HCT116 (cell line): ENCODE data around the gene ADGRV1. TPM values are rescaled to one million over a fixed set of nuclear protein-coding genes. Genes with fewer than 3 reads are reported as not detected.

Source experiments
- ATAC-seq: fragments of 200-7000 bp; cut with Tn5 transposase; 2 replicates; pipeline ENCODE4 v1.9.1; 2020; ENCODE audit warnings: mild to moderate bottlenecking, moderate library complexity
- BruUV-seq: library from RNA; stranded (reverse); fragments of 400-500 nt; replicated peaks from 2 replicates; lab custom pipeline; 2021; lab: Mats Ljungman, UMichigan
- CTCF ChIA-PET: fragments of 300-600 bp; sonication (Branson Sonifier 250); formaldehyde crosslinking; loops from one replicate; lab custom pipeline; 2021; ENCODE audit warnings: antibody characterized with exemption; lab: Charles Lee
- POLR2A ChIA-PET: fragments of 300-600, 350-600 bp; sonication (Branson Sonifier 250); formaldehyde crosslinking; loops from one replicate; lab custom pipeline; 2021; ENCODE audit warnings: antibody characterized with exemption; lab: Charles Lee
- RAD21 ChIA-PET, 2 experiments: fragments of 300-600 bp; sonication (Branson Sonifier 250); formaldehyde crosslinking; loops; one replicate each; lab custom pipeline; 2023; ENCODE audit warnings: low total read pairs in 2 of 2; ENCODE audit not compliant: uncharacterized antibody in 2 of 2, unreplicated experiment in 2 of 2, low non-redundant PET in 1 of 2; lab: Charles Lee
- DNase-seq: peaks from one replicate; pipeline ENCODE4 v3.0.0-alpha.2; 2010; ENCODE audit warnings: low read depth, low spot score
- H2AFZ ChIP-seq: fragments of 200-600 bp; shearing (Covaris generic), sonication (generic); 2 replicates; pipeline ENCODE4 v1.6.1; 2017; ENCODE audit warnings: low read depth, mixed run types, mixed read lengths, antibody characterized with exemption, low read length; ENCODE audit not compliant: poor library complexity, severe bottlenecking
- H3K27ac ChIP-seq: 2 replicates; pipeline ENCODE4 v1.5.1; 2012; ENCODE audit warnings: low read depth, low read length
- H3K27me3 ChIP-seq: fragments of 200-600 bp; sonication (generic); 2 replicates; pipeline ENCODE4 v1.6.1; 2016; ENCODE audit warnings: mixed run types, low read length, mixed read lengths; ENCODE audit not compliant: insufficient read depth
- H3K36me3 ChIP-seq, 2 experiments: fragments of 200-500 bp in 1 of 2; fragments of 200-600 bp in 1 of 2; sonication (Bioruptor generic) in 1 of 2; sonication (generic) in 1 of 2; 2 replicates each; pipeline versions ENCODE4 v1.5.1 to v1.6.1; 2014 to 2016; ENCODE audit warnings: low read length in 2 of 2, inconsistent platforms in 1 of 2, mixed read lengths in 1 of 2, mixed run types in 1 of 2; ENCODE audit not compliant: insufficient read depth in 2 of 2, control insufficient read depth in 1 of 2
- H3K4me1 ChIP-seq, 2 experiments: fragments of 200-600 bp in 1 of 2; sonication (generic) in 1 of 2; 2 replicates each; pipeline versions ENCODE4 v1.5.1 to v1.6.1; 2012 to 2017; ENCODE audit warnings: low read length in 2 of 2, inconsistent platforms in 1 of 2, mild to moderate bottlenecking in 1 of 2, mixed read lengths in 1 of 2, mixed run types in 1 of 2, moderate library complexity in 1 of 2; ENCODE audit not compliant: insufficient read depth in 2 of 2, control insufficient read depth in 1 of 2
- H3K4me2 ChIP-seq: fragments of 200-600 bp; sonication (generic); 2 replicates; pipeline ENCODE4 v1.6.1; 2017; ENCODE audit warnings: mixed run types, low read length, mixed read lengths
- H3K4me3 ChIP-seq, 2 experiments: fragments of 200-600 bp in 1 of 2; sonication (generic) in 1 of 2; replicated peaks in 1 of 2; 2 replicates each; pipeline ENCODE4 v1.5.1; 2011 to 2016; ENCODE audit warnings: low read length in 2 of 2, control low read depth in 1 of 2, low read depth in 1 of 2, mild to moderate bottlenecking in 1 of 2, mixed read lengths in 1 of 2, mixed run types in 1 of 2
- H3K79me2 ChIP-seq: fragments of 200-600 bp; sonication (generic); 2 replicates; pipeline ENCODE4 v1.6.1; 2017; ENCODE audit warnings: mild to moderate bottlenecking, mixed run types, low read length, moderate library complexity, mixed read lengths; ENCODE audit not compliant: insufficient read depth
- H3K9ac ChIP-seq: fragments of 200-600 bp; sonication (generic); 2 replicates; pipeline ENCODE4 v1.6.1; 2016; ENCODE audit warnings: low read length, mixed read lengths
- H3K9me2 ChIP-seq: fragments of 200-600 bp; sonication (generic), shearing (Covaris generic); 2 replicates; pipeline ENCODE4 v1.6.1; 2017; ENCODE audit warnings: mixed run types, mild to moderate bottlenecking, moderate library complexity; ENCODE audit not compliant: insufficient read depth
- H3K9me3 ChIP-seq, 2 experiments: fragments of 200-500 bp in 1 of 2; fragments of 200-600 bp in 1 of 2; sonication (Bioruptor generic) in 1 of 2; sonication (generic) in 1 of 2; 2 replicates each; pipeline ENCODE4 v1.6.1; 2014 to 2017; ENCODE audit warnings: low read length in 2 of 2, mixed read lengths in 2 of 2, inconsistent platforms in 1 of 2, low read depth in 1 of 2, mild to moderate bottlenecking in 1 of 2, mixed run types in 1 of 2, moderate library complexity in 1 of 2; ENCODE audit not compliant: control insufficient read depth in 1 of 2, insufficient read depth in 1 of 2
- H4K20me1 ChIP-seq: fragments of 200-600 bp; sonication (generic), shearing (Covaris generic); 2 replicates; pipeline ENCODE4 v1.6.1; 2017; ENCODE audit warnings: mixed run types, mild to moderate bottlenecking, moderate library complexity; ENCODE audit not compliant: insufficient read depth
- FOSL1 ChIP-seq: IDR thresholded peaks from 2 replicates; pipeline ENCODE4 v1.6.1; 2012; ENCODE audit warnings: low read depth
- REST ChIP-seq: IDR thresholded peaks from 2 replicates; pipeline ENCODE4 v1.6.1; 2012; ENCODE audit warnings: low read depth
- YY1 ChIP-seq: IDR thresholded peaks from 2 replicates; pipeline ENCODE4 v1.6.1; 2011; ENCODE audit warnings: low read length, low read depth, moderate library complexity, mild to moderate bottlenecking; ENCODE audit not compliant: insufficient replicate concordance; ENCODE audit errors: extremely low read depth
- intact Hi-C: fragments of 100-400 bp; cut with micrococcal nuclease; formaldehyde crosslinking; loops from 2 replicates; pipeline ENCODE4 v1.10.0; 2022
- total RNA-seq: library from RNA; stranded (reverse); gene quantifications from one replicate; pipeline ENCODE4 v1.2.1, GENCODE V29; 2021; ENCODE audit not compliant: unreplicated experiment
- TF ChIP-seq, protein P1 (sequence below), 3 experiments: fragments of 200-600 bp in 1 of 3; sonication (generic) in 1 of 3; IDR thresholded peaks in 2 of 3; conservative IDR thresholded peaks in 1 of 3; 2 replicates each; pipeline ENCODE4 v1.5.1; 2012 to 2017; ENCODE audit warnings: low read depth in 2 of 3, low read length in 2 of 3, antibody characterized with exemption in 1 of 3, borderline replicate concordance in 1 of 3, control low read depth in 1 of 3, mild to moderate bottlenecking in 1 of 3, mixed read lengths in 1 of 3, mixed run types in 1 of 3, moderate library complexity in 1 of 3; ENCODE audit not compliant: insufficient read depth in 1 of 3

The ADGRV1 gene
- total RNA-seq, 1 experiment from 2014 or later = 6.0 TPM

DNA sequence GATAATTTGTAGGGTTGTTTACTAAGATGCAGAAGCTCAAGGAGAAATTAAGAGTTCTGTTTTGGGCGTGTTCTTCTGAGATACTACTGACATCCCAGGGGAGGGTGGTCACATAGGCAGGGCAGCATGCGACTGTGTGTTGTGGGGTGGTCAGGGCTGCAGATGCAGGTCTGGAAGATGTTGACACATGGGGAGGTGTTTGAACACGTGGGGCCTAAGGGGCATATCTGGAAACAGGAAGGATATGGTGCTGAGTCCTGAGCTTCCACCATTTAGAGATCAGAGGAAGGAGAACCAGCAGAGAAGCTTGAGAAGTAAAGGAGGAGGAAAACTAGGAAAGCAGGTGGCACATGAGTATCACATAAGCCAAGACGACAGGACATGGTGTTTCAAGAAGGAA lies 228.2 kb downstream of the ADGRV1 start:
- no peak overlapping the region for H3K4me2 ChIP-seq
- no peaks in the 10 kb centered on the region for H3K36me3 ChIP-seq
- ATAC-seq (no peak), DNase-seq (no peak)
- H4K20me1 ChIP-seq = no peaks in the 10 kb centered on the region; the same call in 1 of the 2 replicates
- H3K79me2 ChIP-seq = no peaks in the 10 kb centered on the region
- H3K27me3 ChIP-seq = no peaks in the 10 kb centered on the region
- no peak overlapping the region for H2AFZ ChIP-seq
- TF ChIP-seq REST (no peak), YY1 (no peak), FOSL1 (no peak)
- TF ChIP-seq, protein P1, sequence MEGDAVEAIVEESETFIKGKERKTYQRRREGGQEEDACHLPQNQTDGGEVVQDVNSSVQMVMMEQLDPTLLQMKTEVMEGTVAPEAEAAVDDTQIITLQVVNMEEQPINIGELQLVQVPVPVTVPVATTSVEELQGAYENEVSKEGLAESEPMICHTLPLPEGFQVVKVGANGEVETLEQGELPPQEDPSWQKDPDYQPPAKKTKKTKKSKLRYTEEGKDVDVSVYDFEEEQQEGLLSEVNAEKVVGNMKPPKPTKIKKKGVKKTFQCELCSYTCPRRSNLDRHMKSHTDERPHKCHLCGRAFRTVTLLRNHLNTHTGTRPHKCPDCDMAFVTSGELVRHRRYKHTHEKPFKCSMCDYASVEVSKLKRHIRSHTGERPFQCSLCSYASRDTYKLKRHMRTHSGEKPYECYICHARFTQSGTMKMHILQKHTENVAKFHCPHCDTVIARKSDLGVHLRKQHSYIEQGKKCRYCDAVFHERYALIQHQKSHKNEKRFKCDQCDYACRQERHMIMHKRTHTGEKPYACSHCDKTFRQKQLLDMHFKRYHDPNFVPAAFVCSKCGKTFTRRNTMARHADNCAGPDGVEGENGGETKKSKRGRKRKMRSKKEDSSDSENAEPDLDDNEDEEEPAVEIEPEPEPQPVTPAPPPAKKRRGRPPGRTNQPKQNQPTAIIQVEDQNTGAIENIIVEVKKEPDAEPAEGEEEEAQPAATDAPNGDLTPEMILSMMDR (IDR thresholded peaks at IDR 0.05 in 2 of 3, conservative IDR thresholded peaks at IDR 0.05 in 1 of 3; ENCODE audit: borderline replicate concordance in 1 of 3, insufficient read depth in 1 of 3, low read depth in 2 of 3, low read length in 2 of 3) = no peak
- no peaks in the 10 kb centered on the region for H3K4me1 ChIP-seq
- CTCF ChIA-PET = interaction anchor here (1.1 kb wide), 1 partner anchor 16 kb away, joined by 3 read pairs; no protein-coding TSS in a partner anchor
- no peak overlapping the region for H3K27ac ChIP-seq
- RAD21 ChIA-PET = no interaction called here
- no peak overlapping the region for H3K4me3 ChIP-seq
- POLR2A ChIA-PET = interaction anchor here (0.6 kb wide), 1 partner anchor 347 kb away, joined by 3 read pairs; no protein-coding TSS in a partner anchor
- no peak overlapping the region for H3K9ac ChIP-seq
- intact Hi-C loops = no loop called here
- no TSS peak for BruUV-seq
- H3K9me2 ChIP-seq = no peaks in the 10 kb centered on the region
- H3K9me3 ChIP-seq = no peaks in the 10 kb centered on the region
